AML-193 (cell line): ENCODE results near the gene OR6M1.

Source experiments
- DNase-seq, 2 experiments: peaks; one replicate each; lab custom pipeline; 2025; lab: John Stamatoyannopoulos, UW

The OR6M1 gene

DNA sequence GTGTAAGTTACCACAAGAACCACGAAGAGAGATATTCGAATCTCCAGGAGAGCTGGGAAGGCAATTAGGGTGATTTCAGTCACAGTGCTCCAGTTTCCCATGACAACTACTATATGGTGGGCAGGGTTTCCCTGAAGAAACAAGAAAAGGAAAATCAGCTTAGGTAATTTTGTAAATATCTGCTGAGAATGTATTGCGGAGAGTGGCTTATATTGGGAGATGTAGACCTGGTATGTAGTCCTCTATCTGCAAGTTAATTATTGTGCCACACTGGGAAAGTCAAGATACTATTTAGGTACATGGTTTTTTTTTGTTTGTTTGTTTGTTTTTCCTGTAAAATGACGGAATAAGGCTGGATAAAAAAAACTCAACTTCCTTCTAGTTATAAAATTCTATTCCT is at the start of gene OR6M1:
TSS of gene OR6M1 (minus strand) at position 101 of the 400 bp plus-strand sequence. CDS start at position 101, 0 bp downstream.
- DNase-seq = no peak

- DNase-seq = no peak
Measured at GRCh38 chr11:123853038-123853437, 46.9 kb upstream of the OR6M1 start.

GRCh38 chr11:123852321-123852720 is 46.2 kb upstream of the OR6M1 start:
- DNase-seq = no peak

GRCh38 chr11:123851110-123851509 is 45.0 kb upstream of the OR6M1 start:
- no peak for DNase-seq

DNA sequence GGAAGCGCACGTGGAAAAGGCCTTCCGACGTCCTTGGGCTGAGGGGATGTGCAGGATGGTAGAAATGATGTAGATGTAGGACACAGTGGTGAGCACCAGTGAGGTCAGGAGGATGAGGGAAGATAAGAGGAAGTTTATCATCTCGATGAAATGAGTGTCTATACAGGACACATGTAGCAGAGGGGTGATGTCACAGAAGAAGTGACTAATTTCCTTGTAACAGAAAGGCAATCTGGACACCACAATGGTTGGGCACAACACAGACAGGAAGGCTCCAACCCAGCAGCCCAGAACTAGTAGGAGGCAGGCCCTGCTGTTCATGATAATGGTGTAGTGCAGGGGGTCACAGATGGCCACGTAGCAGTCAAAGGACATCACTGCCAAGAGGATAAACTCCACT is 35.0 kb upstream of the OR6M1 start:
- no peak for DNase-seq

GRCh38 chr11:123839131-123839530 is 33.0 kb upstream of the OR6M1 start:
- DNase-seq = no peak

- no peak for DNase-seq
Measured at GRCh38 chr11:123838659-123839058, 32.5 kb upstream of the OR6M1 start.

- DNase-seq = no peak
Measured at GRCh38 chr11:123838199-123838598, 32.0 kb upstream of the OR6M1 start.

- no peak for DNase-seq
Measured at GRCh38 chr11:123833095-123833494, 26.9 kb upstream of the OR6M1 start.

GRCh38 chr11:123829745-123830144 is 23.6 kb upstream of the OR6M1 start:
- no peak for DNase-seq

DNA sequence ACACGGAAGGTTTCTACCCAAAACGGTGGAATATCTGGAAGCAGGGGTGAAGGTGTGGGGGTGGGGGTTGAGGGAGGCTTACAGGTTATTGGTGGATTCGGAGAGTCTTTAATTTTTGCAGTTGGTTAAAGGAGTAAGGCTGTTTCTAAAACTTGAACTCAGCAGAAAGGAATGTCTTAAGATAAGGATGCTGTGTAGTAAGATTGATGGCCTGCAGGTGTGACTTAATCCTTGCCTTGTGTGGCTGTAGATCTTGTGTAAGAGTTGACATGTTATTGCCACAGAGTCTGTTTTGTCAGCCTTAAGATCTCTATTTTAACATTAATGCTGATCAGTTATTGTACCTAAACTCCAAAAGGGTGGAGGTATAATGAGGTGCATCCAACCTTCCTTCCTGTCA is 16.4 kb upstream of the OR6M1 start:
- no peak for DNase-seq

GRCh38 chr11:123822032-123822431 is 15.9 kb upstream of the OR6M1 start:
- no peak for DNase-seq

- DNase-seq = no peak
Measured at GRCh38 chr11:123815122-123815521, 9.0 kb upstream of the OR6M1 start.

- DNase-seq = no peak
Measured at GRCh38 chr11:123801765-123802164, 4.4 kb downstream of the OR6M1 start.

DNA sequence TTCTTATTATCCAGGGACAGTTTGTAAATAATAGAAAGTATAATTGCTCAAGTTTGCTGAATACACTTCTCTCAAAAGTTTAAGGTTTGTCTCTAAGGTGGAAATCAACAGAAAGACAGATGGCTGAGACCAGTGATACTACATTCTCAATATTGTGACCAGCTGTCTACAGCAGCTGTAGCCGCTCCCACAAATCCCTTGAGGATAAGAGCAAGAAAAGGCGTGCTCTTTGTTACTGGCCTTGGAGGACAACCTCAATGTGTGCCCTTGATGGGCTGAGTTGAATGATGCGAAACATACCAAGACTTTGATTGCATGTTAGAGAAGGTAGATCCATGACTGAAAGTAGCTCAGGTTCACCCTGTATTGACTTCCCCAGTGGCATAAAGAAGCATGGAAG is 6.1 kb downstream of the OR6M1 start:
- no peak for DNase-seq

DNA sequence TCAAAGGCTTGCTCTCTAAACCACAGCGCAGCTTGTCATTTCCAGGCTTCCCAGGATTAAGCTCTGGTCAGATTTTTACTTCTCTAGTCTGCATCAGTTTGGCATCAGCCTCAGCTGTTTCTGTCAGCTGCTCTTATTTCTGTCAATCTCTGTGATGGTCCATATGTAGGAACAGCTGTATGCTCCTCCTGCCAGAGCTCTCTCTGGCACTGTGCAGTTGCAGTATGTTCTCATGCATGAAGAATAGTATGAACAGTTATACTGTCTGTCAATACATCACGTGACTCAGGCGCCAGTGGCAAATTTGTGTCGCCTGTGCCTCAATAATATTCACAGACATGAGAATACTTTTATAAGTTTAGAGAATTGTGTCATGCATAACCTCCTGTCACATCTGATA is 6.7 kb downstream of the OR6M1 start:
- no peak for DNase-seq

GRCh38 chr11:123798513-123799252 is 7.5 kb downstream of the OR6M1 start:
- no peak for DNase-seq

- no peak for DNase-seq
Measured at GRCh38 chr11:123798079-123798478, 8.1 kb downstream of the OR6M1 start.

DNA sequence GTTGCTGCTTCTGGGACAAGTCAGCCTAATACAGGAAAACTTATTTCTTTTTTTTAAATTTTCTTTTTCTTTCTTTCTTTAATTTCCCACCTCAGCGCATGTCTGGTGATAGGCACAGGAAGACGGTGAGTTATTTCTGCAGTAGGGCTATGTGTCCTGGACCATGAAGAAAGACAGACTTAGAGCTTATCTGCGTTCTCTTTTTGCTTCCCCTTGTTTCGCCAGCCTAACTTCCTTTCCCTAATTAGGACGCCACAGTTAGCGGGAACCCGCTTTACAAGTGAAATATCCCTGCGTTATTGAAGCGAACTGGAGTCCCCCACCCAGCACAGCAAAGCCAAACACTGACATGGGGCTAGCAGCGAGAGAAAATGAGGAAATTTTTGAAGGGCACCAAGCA is 8.6 kb downstream of the OR6M1 start:
- no peak for DNase-seq

- DNase-seq = no peak
Measured at GRCh38 chr11:123797114-123797513, 9.0 kb downstream of the OR6M1 start.

- no peak for DNase-seq
Measured at GRCh38 chr11:123796226-123796625, 9.9 kb downstream of the OR6M1 start.

- no peak for DNase-seq
Measured at GRCh38 chr11:123783536-123783935, 22.6 kb downstream of the OR6M1 start.

DNA sequence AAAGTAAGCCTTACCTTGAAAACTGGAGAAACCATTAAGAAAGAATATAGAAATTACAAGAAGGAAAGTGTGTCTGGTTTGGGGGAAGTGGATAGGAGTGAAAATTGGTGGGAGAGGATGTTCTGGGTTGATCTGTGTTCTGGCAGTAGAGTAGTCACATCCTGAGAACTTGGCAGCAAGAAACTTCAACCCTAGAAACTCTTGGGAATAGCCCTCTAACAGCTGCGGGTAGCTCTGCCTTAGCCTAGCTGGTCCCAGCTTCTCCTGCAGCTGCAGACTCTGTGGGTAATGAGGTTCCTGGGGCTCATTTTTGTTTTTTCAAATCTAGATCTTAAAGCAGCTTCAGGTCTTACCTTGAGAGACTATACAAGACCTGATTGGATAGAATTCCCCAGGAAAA is 27.6 kb downstream of the OR6M1 start:
- DNase-seq = no peak
